Stimulated activated CD4-positive, alpha-beta T cell treated with anti-CD3 and anti-CD28 coated beads, Interleukin-1b, Interleukin-23, amount 100 ng/mL, for 4 hours (primary cell): ENCODE results near the gene ATP8A1.

ENCODE experiments used
- DNase-seq, 2 donors: peaks; one replicate each; pipeline ENCODE4 v3.0.0-alpha.2; 2020; ENCODE audit warnings: low read depth in 2 of 2

The ATP8A1 gene

DNA sequence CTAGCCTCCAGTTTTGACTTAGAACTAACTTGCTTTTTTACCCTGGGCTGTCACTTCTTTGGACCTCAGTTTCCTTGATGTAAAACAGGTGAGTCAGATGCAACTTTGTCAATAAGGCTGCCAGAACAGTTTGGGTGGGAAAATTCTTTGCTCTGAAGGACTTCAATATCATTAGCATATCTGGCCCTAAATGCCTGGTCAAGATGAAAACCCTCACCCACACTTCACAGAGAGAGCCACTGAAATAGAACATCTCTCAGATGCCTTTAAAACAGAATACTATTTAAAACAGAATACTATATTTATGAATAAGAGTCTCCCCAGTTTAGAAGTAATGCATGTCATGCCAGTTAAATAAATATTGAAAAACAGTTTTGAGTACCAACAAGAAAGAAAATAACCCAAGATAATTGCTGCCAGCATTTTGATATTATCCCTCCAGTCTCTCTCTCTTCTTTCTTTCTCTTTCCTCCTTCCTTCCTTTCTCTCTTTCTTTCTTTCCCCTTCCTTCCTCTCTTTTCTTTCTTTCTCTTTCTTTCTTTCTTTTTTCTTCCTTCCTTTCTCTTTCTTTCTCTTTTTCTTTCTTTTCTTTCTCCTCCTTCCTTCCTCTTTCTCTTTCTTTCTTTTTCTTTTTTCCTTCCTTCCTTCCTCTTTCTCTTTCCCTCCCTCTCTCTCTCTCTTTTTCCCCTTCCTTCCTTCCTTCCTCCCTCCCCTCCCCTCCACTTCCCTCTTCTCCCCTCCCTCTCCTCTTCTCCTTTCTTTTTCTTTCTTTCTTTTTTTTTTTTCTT is 292.4 kb downstream of the ATP8A1 start:
- DNase-seq = no peak

DNA sequence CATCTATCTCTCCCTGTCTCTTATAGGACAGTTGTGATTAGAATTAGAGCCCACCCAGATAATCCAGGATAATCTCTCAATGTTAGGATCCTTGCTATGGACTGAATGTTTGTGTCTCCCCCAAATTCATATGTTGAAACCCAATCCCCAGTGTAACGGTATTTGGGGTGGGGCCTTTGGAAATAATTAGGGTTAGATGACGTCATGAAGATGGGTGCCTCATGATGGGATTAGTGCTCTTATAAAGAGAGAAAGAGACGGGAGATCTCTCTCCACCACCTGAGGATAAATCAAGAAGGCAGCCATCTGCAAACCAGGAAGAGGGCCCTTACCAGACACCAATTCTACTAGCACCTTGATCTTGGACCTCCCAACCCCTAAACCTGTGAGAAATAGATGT is 293.3 kb downstream of the ATP8A1 start:
- no peak for DNase-seq

GRCh38 chr4:42362591-42362990 is 294.3 kb downstream of the ATP8A1 start:
- DNase-seq = no peak

DNA sequence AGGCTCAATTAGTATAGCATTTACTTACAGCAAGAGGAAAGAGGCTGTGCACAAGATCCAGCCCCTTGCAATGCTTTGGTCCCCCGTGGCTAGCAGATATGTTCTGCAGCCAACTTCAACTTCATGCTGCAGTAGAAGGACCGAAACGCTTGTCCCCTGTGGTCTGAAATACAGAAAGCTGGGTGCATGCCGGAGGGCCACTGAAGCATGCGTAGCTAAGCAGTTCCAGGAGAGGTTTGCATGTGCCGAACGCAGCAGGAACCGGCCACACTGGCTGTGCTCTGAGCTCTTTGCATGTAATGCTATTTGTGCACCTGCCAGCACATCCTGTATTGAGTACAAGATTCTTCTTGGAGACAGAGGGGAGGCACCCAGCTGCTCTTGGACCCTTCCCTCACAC is 295.4 kb downstream of the ATP8A1 start:
- no peak for DNase-seq

- no peak for DNase-seq
These were observed 296.6 kb downstream of the ATP8A1 start for GRCh38 chr4:42360256-42360669.

DNA sequence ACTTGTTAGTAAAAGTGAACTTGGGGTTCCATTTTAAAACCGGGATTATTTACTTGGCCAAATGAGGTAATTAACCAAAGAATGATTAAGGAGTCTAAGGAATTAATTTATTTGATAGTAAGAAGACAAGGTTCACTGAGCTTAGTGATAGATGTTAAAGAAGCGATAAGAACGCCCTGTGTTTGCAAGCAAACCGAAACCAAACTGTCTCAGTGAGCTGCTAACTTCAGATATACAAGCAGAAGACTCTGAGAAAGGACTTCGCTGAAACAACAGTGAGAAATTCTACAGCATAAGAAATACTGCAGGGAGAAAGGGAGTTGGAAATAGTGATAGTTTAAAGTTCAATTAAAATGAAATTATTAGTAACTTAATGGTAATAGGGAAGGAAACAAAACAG is 297.2 kb downstream of the ATP8A1 start:
- DNase-seq = no peak
